K562 (cell line): ENCODE measurements around the gene AMMECR1. TPM values are rescaled to one million over a fixed set of nuclear protein-coding genes. Genes with fewer than 3 reads are reported as not detected.

Experiments used
- AFF4 ChIP-seq: sonication (generic); formaldehyde crosslinking; IDR thresholded peaks from 2 replicates; pipeline ENCODE4 v1.8.0; 2023; ENCODE audit warnings: mild to moderate bottlenecking, missing genetic modification reagents
- BCLAF1 ChIP-seq, 2 experiments: fragments of 450-650 bp in 1 of 2; IDR thresholded peaks; 2 replicates each; pipeline ENCODE4 v1.6.1; 2011 to 2017; ENCODE audit warnings: low read depth in 2 of 2, antibody characterized with exemption in 1 of 2, borderline replicate concordance in 1 of 2, low read length in 1 of 2, mild to moderate bottlenecking in 1 of 2, mixed read lengths in 1 of 2; ENCODE audit not compliant: control insufficient read depth in 1 of 2
- BRF1 ChIP-seq: IDR thresholded peaks from 3 replicates; pipeline ENCODE4 v1.6.1; 2011; ENCODE audit warnings: borderline replicate concordance, mild to moderate bottlenecking; ENCODE audit not compliant: insufficient read length; ENCODE audit errors: extremely low read depth
- CTCF ChIP-seq, 3 experiments: IDR thresholded peaks in 2 of 3; conservative IDR thresholded peaks in 1 of 3; 2 replicates each; pipeline ENCODE4 v1.5.1; 2011 to 2012; ENCODE audit warnings: low read length in 3 of 3, mild to moderate bottlenecking in 3 of 3, control low read depth in 2 of 3, improper control_type of control experiment in 1 of 3, inconsistent platforms in 1 of 3, low read depth in 1 of 3, mixed read lengths in 1 of 3, moderate library complexity in 1 of 3; ENCODE audit not compliant: insufficient read depth in 2 of 3
- ELF1 ChIP-seq: fragments of 200-800 bp; sonication (Bioruptor generic); IDR thresholded peaks from 2 replicates; pipeline ENCODE4 v1.6.1; 2016; ENCODE audit warnings: missing genetic modification characterization, missing compliant biosample characterization
- HNRNPK ChIP-seq: fragments of 200-400 bp; formaldehyde crosslinking; IDR thresholded peaks from one replicate; pipeline ENCODE4 v1.6.1; 2018; ENCODE audit warnings: mild to moderate bottlenecking, low read depth, low read length; ENCODE audit not compliant: poor library complexity, severe bottlenecking
- LARP7 ChIP-seq: fragments of 450-650 bp; IDR thresholded peaks from 2 replicates; pipeline ENCODE4 v1.6.1; 2016
- MAX ChIP-seq: sonication (generic); formaldehyde crosslinking; IDR thresholded peaks from 2 replicates; pipeline ENCODE4 v1.9.0; 2022; ENCODE audit warnings: mild to moderate bottlenecking, missing genetic modification reagents
- MITF ChIP-seq: IDR thresholded peaks from 2 replicates; pipeline ENCODE4 v1.6.1; 2014; ENCODE audit warnings: antibody characterized with exemption
- NFIC ChIP-seq: fragments of 450-650 bp; IDR thresholded peaks from 2 replicates; pipeline ENCODE4 v1.6.1; 2017; ENCODE audit warnings: mild to moderate bottlenecking, inconsistent platforms
- POLR2AphosphoS5 ChIP-seq: IDR thresholded peaks from 2 replicates; pipeline ENCODE4 v1.6.1; 2011; ENCODE audit warnings: mild to moderate bottlenecking, low read depth, low read length, moderate library complexity; ENCODE audit not compliant: control insufficient read depth, insufficient read depth
- TRIM24 ChIP-seq, 2 experiments: fragments of 450-650 bp; IDR thresholded peaks; 2 replicates each; pipeline ENCODE4 v1.6.1; 2016
- ZNF644 ChIP-seq: fragments of 200-800 bp; sonication (Bioruptor generic); IDR thresholded peaks from 2 replicates; pipeline ENCODE4 v1.6.1; 2016; ENCODE audit warnings: low read depth, missing genetic modification characterization, missing compliant biosample characterization
- polyA plus RNA-seq, 8 experiments: library from polyadenylated mRNA; depleted of rRNA in 4 of 8; stranded (reverse) in 5 of 8; unstranded in 3 of 8; fragments of >200 nt; fragmentation: Nextera tagmentation in 2 of 8; fragmentation: Illumina TruSeq in 1 of 8; extraction: Ambion mirVana in 2 of 8; extraction: Trizol in 1 of 8; gene quantifications; 2 replicates each; pipeline versions ENCODE4 v1.2.1 to v1.2.3, GENCODE V29; 2011 to 2014; ENCODE audit warnings: inconsistent platforms in 1 of 8, missing spikeins in 1 of 8
- total RNA-seq, 7 experiments: library from RNA; depleted of rRNA in 6 of 7; stranded (reverse); fragments of >200 nt in 6 of 7; fragmentation: Illumina TruSeq in 2 of 7; extraction: Trizol in 2 of 7; gene quantifications; 2 replicates each; pipeline versions ENCODE4 v1.2.1 to v1.2.3, GENCODE V29; 2011 to 2021; ENCODE audit warnings: low replicate concordance in 1 of 7

The AMMECR1 gene
- total and polyA plus RNA-seq, 9 of the 15 experiments (the other 6 are each of a cell fraction or from before 2014, with no cell fraction given): 13.9 to 36.7 (median 23.6) TPM

GRCh38 chrX:110317820-110318663 lies at the start of gene AMMECR1 (continued):
- TF ChIP-seq NFIC: 0 out of 2 replicates have a peak, but pooled peaks have one; percentile 39
- peak; percentile 66 for TF ChIP-seq MAX (CRISPR knock-in tag)
- TF ChIP-seq CTCF (IDR thresholded peaks at IDR 0.05 in 2 of 3, conservative IDR thresholded peaks at IDR 0.05 in 1 of 3; ENCODE audit: insufficient read depth in 2 of 3, low read depth in 1 of 3, low read length in 3 of 3): peak in 1 of 3 experiments; percentile 18; a peak in 2 of 6 replicates
- TF ChIP-seq ZNF644 (tag): peak; percentile 96
- TF ChIP-seq HNRNPK: no peak
- TF ChIP-seq TRIM24 (IDR thresholded peaks at IDR 0.05): no peak
- TF ChIP-seq BCLAF1 (IDR thresholded peaks at IDR 0.05; ENCODE audit: borderline replicate concordance in 1 of 2, control insufficient read depth in 1 of 2, low read depth in 2 of 2, low read length in 1 of 2): 0 out of 4 replicates have a peak, but pooled peaks of 1 of the 2 experiments have one; percentile 62
- peak; percentile 19; the same call in 1 of the 2 replicates for TF ChIP-seq MITF
- TF ChIP-seq AFF4 (CRISPR knock-in tag): peak; percentile 49; the same call in 1 of the 2 replicates
- 0 out of 2 replicates have a peak, but pooled peaks have one; percentile 37 for TF ChIP-seq LARP7
- peak; percentile 65 for TF ChIP-seq POLR2AphosphoS5
- 0 out of 2 replicates have a peak, but pooled peaks have one; percentile 10 for TF ChIP-seq ELF1 (tag)
- no peak for TF ChIP-seq BRF1
